ENCODE measurements around the gene GPR37L1.

DNA sequence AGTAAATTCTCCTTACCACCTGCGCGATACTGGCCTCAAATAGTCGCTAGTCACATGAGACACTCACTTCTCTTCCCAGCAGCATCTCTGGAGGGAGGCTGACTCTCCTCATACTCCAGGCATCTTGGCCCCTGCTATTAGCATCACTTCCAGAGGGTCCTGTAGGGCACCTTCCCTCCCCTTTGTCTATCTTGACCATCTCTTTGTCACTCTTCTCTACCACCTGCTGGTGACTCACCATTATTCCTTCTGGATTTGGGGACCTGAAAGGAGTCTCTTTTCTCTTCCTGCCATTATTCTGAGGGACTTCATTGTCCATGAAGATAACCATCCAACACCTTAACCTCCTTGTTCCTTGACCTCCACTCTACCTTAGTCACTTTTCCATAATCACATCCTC is 31.7 kb upstream of the GPR37L1 start:
- TF ChIP-seq, protein P1, sequence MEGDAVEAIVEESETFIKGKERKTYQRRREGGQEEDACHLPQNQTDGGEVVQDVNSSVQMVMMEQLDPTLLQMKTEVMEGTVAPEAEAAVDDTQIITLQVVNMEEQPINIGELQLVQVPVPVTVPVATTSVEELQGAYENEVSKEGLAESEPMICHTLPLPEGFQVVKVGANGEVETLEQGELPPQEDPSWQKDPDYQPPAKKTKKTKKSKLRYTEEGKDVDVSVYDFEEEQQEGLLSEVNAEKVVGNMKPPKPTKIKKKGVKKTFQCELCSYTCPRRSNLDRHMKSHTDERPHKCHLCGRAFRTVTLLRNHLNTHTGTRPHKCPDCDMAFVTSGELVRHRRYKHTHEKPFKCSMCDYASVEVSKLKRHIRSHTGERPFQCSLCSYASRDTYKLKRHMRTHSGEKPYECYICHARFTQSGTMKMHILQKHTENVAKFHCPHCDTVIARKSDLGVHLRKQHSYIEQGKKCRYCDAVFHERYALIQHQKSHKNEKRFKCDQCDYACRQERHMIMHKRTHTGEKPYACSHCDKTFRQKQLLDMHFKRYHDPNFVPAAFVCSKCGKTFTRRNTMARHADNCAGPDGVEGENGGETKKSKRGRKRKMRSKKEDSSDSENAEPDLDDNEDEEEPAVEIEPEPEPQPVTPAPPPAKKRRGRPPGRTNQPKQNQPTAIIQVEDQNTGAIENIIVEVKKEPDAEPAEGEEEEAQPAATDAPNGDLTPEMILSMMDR (IDR thresholded peaks at IDR 0.05) = no peak
- TF ChIP-seq POLR2A (IDR thresholded peaks at IDR 0.05) = no peak

All from esophagus squamous epithelium (tissue), 4 donors.